SU-DHL-6 (cell line): ENCODE data around the gene PDZD7.

Source experiments
- CTCF ChIP-seq: fragments of 200-600 bp; sonication (generic); IDR thresholded peaks from one replicate; pipeline ENCODE4 v1.5.1; 2017; ENCODE audit warnings: antibody characterized with exemption, mild to moderate bottlenecking, low read length, moderate library complexity; ENCODE audit not compliant: insufficient read depth, poor library complexity, severe bottlenecking
- EZH2phosphoT487 ChIP-seq: fragments of 200-600 bp; sonication (generic), shearing (Covaris generic); conservative IDR thresholded peaks from 2 replicates; pipeline ENCODE4 v1.6.1; 2018; ENCODE audit warnings: mild to moderate bottlenecking, antibody characterized with exemption, low read length, moderate library complexity, mixed read lengths

DNA sequence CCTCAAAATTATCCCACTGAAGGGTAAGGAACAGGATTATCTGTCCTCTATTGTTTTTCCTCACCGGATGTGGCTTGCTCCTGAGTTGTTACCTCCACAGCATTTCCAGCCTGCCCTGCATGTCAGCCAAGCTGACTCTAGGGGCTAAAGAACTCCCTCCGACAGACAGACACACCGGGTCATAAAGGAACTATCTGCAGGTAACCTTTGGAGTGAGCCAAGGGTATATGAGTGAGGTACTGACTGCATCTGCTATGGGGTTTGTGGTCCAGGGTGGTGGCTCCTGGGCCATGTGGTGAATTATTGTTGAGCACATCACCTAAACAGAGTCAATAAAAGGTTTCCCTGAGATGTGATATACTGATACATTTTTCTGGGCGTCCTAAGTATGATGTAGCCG lies 23.9 kb upstream of the PDZD7 start:
- no peak for TF ChIP-seq CTCF
- no peak for TF ChIP-seq EZH2phosphoT487
